Activated CD8-positive, alpha-beta T cell treated with anti-CD3 and anti-CD28 coated beads for 36 hours (primary cell): Measurements from ENCODE around the gene PTK7. TPM values are rescaled to one million over a fixed set of nuclear protein-coding genes. Genes with fewer than 3 reads are reported as not detected.

ENCODE experiments used
- ATAC-seq: fragments of 200-7000 bp; cut with Tn5 transposase; one replicate; pipeline ENCODE4 v1.10.0; 2021; ENCODE audit warnings: mild to moderate bottlenecking, moderate library complexity
- CTCF ChIA-PET: fragments of 350-600 bp; sonication (Branson Sonifier 250); formaldehyde crosslinking; loops from one replicate; lab custom pipeline; 2021; ENCODE audit warnings: antibody characterized with exemption; lab: Charles Lee
- POLR2A ChIA-PET: fragments of 350-600 bp; sonication (Branson Sonifier 250); formaldehyde crosslinking; loops from one replicate; lab custom pipeline; 2021; ENCODE audit warnings: antibody characterized with exemption; lab: Charles Lee
- DNase-seq: peaks from one replicate; pipeline ENCODE4 v3.0.0-alpha.2; 2020
- H3K27ac Mint-ChIP-seq: one replicate; pipeline ENCODE4 v1.8.0; 2021; ENCODE audit warnings: mild to moderate bottlenecking, mixed read lengths
- H3K27me3 Mint-ChIP-seq: one replicate; pipeline ENCODE4 v1.8.0; 2021; ENCODE audit warnings: mixed read lengths
- H3K36me3 Mint-ChIP-seq: one replicate; pipeline ENCODE4 v1.8.0; 2021; ENCODE audit warnings: low read depth, mixed read lengths
- H3K4me1 Mint-ChIP-seq: one replicate; pipeline ENCODE4 v1.8.0; 2021; ENCODE audit warnings: low read depth, mixed read lengths
- H3K4me3 Mint-ChIP-seq: one replicate; pipeline ENCODE4 v1.8.0; 2021; ENCODE audit warnings: mild to moderate bottlenecking, moderate library complexity, mixed read lengths
- H3K9me3 Mint-ChIP-seq: one replicate; pipeline ENCODE4 v1.8.0; 2021; ENCODE audit warnings: mixed read lengths
- intact Hi-C: fragments of 100-400 bp; cut with micrococcal nuclease; formaldehyde crosslinking; loops from one replicate; pipeline ENCODE4 v1.10.0; 2022
- total RNA-seq, 2 experiments: library from RNA; stranded (reverse); gene quantifications; one replicate each; pipeline ENCODE4 v1.2.3, GENCODE V29; 2021
- TF ChIP-seq, protein P1 (sequence below): fragments of 200-600 bp; IDR thresholded peaks from one replicate; pipeline ENCODE4 v1.8.0; 2022; ENCODE audit warnings: antibody characterized with exemption, mild to moderate bottlenecking

The PTK7 gene
- total RNA-seq, 2 experiments from 2014 or later: 3.8 to 4.1 TPM

DNA sequence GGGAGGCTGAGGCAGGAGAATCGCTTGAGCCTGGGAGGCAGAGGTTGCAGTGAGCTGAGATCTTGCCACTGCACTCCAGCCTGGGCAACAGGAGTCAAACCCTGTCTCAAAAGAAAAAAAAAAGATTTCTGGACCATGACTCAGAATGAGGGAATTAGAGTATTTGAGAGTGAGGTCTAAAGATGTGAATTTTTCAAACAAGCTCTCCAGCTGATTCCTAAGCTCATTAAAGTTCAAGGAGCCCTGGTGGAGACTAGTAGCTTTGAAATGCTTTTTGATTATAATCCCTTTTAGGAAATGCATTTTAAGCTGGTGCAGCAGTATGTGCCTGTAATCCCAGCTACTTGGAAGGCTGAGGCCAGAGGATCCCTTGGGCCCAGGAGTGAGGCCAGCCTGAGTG, 73.2 kb downstream of the PTK7 start:
- ATAC-seq: no peak

DNA sequence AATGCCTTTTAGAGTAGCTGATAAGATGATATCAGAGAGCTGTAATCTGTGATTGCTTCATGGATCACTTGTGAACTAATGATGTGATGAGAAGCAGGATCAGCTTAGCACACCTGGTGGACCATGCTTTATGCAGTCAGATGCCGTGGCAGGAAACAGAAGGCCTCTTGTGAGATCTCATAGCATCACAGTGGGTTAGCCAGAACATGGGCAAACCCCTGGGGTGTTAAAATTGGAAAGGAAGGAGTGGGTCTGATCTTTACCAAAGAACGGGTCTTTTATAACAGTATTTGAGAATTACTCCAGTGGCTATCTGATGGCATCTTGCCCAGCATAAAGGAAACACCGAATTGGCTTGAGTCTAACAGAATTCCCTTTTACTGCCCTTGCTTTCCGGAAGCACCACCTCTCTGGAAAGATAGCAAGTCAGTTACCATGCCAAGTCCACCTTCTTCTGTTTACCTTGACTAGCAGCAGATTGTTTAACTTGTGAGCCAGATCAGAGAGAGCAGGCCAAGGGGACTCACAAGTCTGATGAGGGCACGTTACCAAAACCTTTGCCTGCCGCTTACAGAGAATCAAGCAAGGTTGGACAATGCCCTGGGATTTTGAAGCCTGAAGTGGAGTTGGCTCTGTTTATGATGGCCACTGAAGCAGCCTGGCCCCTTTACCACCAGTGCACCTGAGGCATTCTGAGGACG, 74.1 kb downstream of the PTK7 start:
- ChIA-PET POLR2A (interaction anchor here (1.5 kb wide), 1 partner anchor 13 kb away, joined by 3 read pairs; no protein-coding TSS in a partner anchor), CTCF (interaction anchor here (1.6 kb wide), 1 partner anchor 9 kb away, joined by 3 read pairs; no protein-coding TSS in a partner anchor)
- H3K4me1 Mint-ChIP-seq: no peaks in the 10 kb centered on the region
- H3K27ac Mint-ChIP-seq: no peak overlapping the region
- DNase-seq (no peak), ATAC-seq (no peak)
- intact Hi-C loops: no loop called here
- H3K4me3 Mint-ChIP-seq: no peak overlapping the region
- H3K36me3 Mint-ChIP-seq: no peaks in the 10 kb centered on the region
- TF ChIP-seq, protein P1, sequence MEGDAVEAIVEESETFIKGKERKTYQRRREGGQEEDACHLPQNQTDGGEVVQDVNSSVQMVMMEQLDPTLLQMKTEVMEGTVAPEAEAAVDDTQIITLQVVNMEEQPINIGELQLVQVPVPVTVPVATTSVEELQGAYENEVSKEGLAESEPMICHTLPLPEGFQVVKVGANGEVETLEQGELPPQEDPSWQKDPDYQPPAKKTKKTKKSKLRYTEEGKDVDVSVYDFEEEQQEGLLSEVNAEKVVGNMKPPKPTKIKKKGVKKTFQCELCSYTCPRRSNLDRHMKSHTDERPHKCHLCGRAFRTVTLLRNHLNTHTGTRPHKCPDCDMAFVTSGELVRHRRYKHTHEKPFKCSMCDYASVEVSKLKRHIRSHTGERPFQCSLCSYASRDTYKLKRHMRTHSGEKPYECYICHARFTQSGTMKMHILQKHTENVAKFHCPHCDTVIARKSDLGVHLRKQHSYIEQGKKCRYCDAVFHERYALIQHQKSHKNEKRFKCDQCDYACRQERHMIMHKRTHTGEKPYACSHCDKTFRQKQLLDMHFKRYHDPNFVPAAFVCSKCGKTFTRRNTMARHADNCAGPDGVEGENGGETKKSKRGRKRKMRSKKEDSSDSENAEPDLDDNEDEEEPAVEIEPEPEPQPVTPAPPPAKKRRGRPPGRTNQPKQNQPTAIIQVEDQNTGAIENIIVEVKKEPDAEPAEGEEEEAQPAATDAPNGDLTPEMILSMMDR: no peak
- H3K27me3 Mint-ChIP-seq: no peaks in the 10 kb centered on the region
- H3K9me3 Mint-ChIP-seq: no peaks in the 10 kb centered on the region

More for the DNA sequence above, 73.2 kb downstream of the PTK7 start:
- CTCF ChIA-PET: interaction anchor here (1.6 kb wide), 1 partner anchor 10 kb away, joined by 3 read pairs; no protein-coding TSS in a partner anchor
- Mint-ChIP-seq H3K9me3 (no peaks in the 10 kb centered on the region), H3K27ac (peak overlapping the region; percentile 7), H3K4me1 (no peaks in the 10 kb centered on the region), H3K27me3 (no peaks in the 10 kb centered on the region), H3K4me3 (no peak overlapping the region), H3K36me3 (no peaks in the 10 kb centered on the region)
- POLR2A ChIA-PET: interaction anchor here (1.1 to 1.5 kb wide), 2 partner anchors 14 to 24 kb away, joined by 3 read pairs; no protein-coding TSS in a partner anchor
- TF ChIP-seq, protein P1: no peak
- DNase-seq: no peak
- intact Hi-C loops: no loop called here

DNA sequence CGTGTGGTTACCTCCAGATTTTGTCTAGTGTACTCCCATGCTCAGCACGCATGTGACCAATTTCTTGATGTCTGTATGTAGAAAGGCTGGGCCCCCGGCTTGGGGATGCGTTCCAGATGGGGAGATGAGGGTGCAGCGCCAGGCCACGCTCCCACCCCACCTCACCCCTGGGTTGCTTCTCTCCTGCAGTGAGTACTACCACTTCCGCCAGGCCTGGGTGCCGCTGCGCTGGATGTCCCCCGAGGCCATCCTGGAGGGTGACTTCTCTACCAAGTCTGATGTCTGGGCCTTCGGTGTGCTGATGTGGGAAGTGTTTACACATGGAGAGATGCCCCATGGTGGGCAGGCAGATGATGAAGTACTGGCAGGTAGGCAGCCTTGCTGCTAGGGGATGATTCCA, 83.5 kb downstream of the PTK7 start:
- DNase-seq (no peak), ATAC-seq (no peak)
- TF ChIP-seq, protein P1: no peak
- H3K4me1 Mint-ChIP-seq: no peaks in the 10 kb centered on the region
- no peaks in the 10 kb centered on the region for H3K27me3 Mint-ChIP-seq
- intact Hi-C loops: no loop called here
- CTCF ChIA-PET: interaction anchor here (1.1 to 4.8 kb wide), 3 partner anchors 10 to 70 kb away, joined by 3 to 28 read pairs (median 3); partner anchors contain the start of gene DNPH1
- no peak overlapping the region for H3K4me3 Mint-ChIP-seq
- POLR2A ChIA-PET: interaction anchor here (1.4 kb wide), 1 partner anchor 12 kb away, joined by 4 read pairs; no protein-coding TSS in a partner anchor
- H3K27ac Mint-ChIP-seq: no peak overlapping the region
- no peaks in the 10 kb centered on the region for H3K36me3 Mint-ChIP-seq
- H3K9me3 Mint-ChIP-seq: no peaks in the 10 kb centered on the region

DNA sequence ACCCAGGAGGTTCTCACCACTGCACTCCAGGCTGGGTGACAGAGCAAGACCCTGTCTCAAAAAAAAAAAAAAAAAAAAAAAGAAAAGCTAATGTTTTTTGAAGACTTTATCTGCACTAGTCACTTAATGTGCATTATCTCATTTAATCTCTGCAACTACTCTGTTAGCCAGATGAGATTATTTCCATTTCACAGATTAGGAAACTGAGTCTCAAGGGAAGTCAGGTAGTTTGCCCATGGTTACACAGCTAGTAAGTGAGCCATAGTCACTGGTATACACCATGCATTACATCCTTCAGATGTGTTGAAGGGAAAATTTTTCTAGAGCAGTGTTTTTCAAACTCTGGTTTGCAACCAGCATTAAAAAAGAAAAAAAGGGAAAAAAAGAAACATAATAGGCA, 87.8 kb downstream of the PTK7 start:
- no peaks in the 10 kb centered on the region for H3K36me3 Mint-ChIP-seq
- TF ChIP-seq, protein P1: no peak
- no peak overlapping the region for H3K27ac Mint-ChIP-seq
- DNase-seq (no peak), ATAC-seq (no peak)
- ChIA-PET POLR2A (interaction anchor here (0.9 to 1.1 kb wide), 2 partner anchors 11 to 14 kb away, joined by 3 read pairs; no protein-coding TSS in a partner anchor), CTCF (no interaction called here)
- H3K4me3 Mint-ChIP-seq: no peak overlapping the region
- no peaks in the 10 kb centered on the region for H3K4me1 Mint-ChIP-seq
- intact Hi-C loops: no loop called here
- H3K27me3 Mint-ChIP-seq: no peaks in the 10 kb centered on the region
- H3K9me3 Mint-ChIP-seq: no peaks in the 10 kb centered on the region

DNA sequence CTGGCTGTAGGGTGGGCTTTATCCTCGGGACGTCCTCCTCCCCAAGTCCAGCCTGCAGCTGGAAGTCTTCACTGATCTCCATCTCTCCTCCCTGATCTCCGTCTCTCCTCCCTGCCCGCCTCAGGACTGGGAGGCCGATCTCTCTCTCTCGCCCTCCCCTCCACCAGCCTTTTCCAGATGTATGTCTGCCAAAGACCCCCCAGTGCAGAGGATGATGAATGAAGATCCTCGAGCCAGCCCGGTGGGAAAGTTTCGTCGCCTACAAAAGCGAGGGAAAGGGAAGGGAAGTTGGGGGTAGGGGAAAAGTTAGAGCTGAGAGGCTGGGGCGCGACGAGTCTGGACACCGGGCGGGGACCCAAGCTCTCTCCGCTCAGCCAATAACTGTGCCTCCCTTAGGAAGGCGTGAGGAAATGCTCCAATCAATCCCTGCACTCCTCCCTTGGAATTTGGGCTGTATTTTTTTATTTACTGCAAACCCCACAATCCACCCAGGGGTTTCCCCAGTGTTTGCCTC, 94.4 kb downstream of the PTK7 start:
- Mint-ChIP-seq H3K9me3 (no peaks in the 10 kb centered on the region), H3K4me3 (peak overlapping the region; percentile 93), H3K4me1 (peaks cover 30% of the 10 kb centered on the region), H3K36me3 (peaks cover 17% of the 10 kb centered on the region), H3K27ac (peak overlapping the region; percentile 92), H3K27me3 (no peaks in the 10 kb centered on the region)
- POLR2A ChIA-PET: interaction anchor here (0.6 kb wide), 1 partner anchor 156 kb away, joined by 3 read pairs; no protein-coding TSS in a partner anchor
- CTCF ChIA-PET: interaction anchor here (0.7 to 1.8 kb wide), 2 partner anchors 27 to 111 kb away, joined by 3 to 4 read pairs; partner anchors contain the start of genes KLC4 and MRPL2
- intact Hi-C loops: loop anchor here (5.0 kb wide), 1 partner anchor 57 kb away; the partner anchor contains the start of gene DNPH1
- TF ChIP-seq, protein P1: no peak
- no peak for ATAC-seq
- no peak for DNase-seq
